ENCODE results near the gene SCFD2.
"Not testable (repeated sequence)": the region's sequence is repeated elsewhere in the genome, so short reads cannot be mapped to it uniquely, and the experiment has no call there.

Gene SCFD2

DNA sequence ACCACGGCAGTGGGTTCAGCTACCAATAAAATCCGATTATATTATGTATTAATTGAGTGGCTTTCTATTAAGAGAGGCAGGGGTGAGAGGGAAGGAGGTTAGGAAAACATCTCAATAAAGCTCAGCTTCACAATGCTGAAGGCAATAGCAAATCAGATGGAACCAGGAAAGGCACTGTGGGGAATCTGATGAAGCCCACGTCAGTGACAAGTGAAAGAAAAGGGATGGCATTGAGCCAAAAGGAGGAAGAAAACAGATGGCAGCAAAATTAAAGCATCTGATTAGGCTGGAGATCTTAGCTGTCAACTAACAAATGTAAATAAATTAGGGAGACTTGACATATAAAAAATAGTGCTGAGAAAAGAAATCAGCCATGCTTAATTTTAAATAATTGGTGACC lies 322.8 kb downstream of the SCFD2 start:
- no peak for DNase-seq

DNA sequence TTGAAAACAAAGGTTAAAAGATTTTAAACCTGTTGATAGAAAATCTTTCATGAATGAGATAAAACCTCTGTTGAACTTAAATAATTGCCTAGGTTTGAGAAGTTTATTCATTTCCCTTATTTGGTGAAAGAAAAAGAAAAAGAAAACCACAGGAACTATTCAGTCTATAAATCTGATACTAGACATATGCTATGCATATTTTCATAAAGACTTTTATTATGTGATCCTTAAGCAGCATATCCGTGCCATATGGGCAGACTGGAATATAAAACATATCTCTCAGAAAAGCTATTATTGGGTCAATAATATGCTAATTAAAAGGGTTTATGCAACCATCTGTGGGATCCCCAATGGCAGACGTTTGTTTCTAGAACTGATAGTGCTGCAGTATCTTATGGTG lies 325.0 kb downstream of the SCFD2 start:
- DNase-seq, result no peak

DNA sequence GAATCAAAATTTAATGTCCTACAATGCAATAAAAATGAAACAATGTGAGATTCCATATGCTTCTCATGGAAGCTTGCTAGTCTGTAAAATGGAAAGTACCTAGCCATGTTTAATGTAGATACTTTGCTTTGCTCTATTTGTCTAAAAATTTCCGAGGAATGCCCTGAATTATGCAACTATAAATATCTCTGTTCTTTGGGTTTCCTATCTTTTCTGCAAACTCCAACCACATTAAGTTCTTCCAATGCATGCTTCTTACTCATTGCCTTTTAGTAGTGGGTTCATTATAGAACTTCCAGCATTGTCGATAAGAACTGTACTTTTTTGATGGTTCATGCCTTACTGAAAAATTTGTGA lies 325.4 kb downstream of the SCFD2 start:
- DNase-seq, result peak; percentile 25 to 69 (median 54)

DNA sequence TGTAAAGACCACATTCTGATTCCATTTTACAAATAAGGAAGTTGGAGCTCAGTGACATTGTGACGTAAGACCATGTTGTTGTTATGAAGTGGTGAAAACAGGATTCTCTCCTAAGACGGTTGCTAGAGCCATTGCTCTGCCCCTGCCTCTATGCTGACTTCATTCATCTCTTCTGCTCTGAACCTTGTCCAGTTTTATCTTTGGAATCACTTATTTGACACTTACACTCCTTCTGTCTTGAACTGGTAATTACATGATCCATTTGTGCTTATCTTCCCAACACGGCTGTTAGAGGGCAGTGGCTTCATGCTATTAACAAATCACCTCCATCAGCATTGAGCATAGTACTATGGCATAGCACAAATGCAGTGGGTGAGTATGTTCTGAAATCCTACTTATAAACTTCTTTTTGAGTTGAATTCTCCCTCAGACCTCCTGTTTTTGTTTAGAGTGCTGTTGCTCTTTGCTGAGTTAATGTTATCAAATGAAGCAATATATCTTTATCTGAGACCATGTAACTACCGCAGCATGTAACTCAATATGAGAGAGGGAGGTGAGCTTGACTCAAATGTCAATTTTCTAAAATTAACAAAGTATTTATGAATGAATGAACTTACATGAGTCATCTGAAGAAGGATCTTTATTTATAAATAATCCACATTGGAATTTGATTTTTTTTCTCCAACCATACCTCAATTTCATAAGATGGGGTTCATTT lies 326.0 kb downstream of the SCFD2 start:
- DNase-seq, result peak; percentile 15 to 39 (median 36)

- no peak for DNase-seq
These were observed 328.0 kb downstream of the SCFD2 start for GRCh38 chr4:53037892-53038291.

DNA sequence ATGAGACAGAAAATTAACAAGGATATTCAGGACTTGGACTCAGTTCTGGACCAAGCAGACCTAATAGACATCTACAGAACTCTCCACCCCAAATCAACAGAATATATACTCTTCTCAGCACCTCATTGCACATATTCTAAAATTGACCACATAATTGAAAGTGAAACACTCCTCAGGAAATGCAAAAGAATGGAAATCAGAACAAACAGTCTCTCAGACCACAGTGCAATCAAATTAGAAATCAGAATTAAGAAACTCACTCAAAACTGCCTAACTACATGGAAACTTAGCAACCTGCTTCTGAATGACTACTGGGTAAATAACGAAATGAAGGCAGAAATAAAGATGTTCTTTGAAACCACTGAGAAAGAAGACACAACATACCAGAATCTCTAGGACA lies 333.0 kb downstream of the SCFD2 start:
- DNase-seq, result not testable (repeated sequence)

GRCh38 chr4:53026233-53026632 lies 339.6 kb downstream of the SCFD2 start:
- DNase-seq, result no peak

- DNase-seq, result no peak
These were observed 342.1 kb downstream of the SCFD2 start for GRCh38 chr4:53023677-53024299.

DNA sequence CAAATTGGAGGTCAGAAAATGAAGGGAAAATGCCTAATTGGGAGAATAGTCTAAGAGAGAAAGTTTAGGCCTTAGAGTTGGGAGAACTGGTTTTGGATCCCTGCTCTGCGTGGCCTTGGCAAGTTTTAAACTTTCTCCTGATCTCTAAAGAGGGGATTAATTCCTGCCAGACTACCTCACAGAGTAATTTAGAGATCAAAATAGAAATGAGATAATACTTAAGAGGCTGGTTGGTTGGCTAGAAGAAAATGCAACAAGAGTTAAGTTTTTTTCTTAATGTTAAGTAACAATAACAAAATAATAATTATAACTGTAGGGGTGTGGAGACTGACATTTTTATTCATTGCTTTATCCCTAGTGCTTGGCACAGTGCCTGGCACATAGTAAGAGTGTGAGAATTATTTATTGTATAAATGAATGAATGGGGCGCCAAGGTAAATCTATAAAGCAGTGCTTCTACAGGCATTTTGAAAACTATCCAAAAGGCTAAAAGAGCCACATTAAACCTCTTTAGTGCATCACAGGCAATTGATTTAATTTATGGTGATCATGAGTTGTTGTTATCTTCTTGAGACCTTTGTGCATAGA lies 343.3 kb downstream of the SCFD2 start:
- no peak for DNase-seq

- DNase-seq, result no peak
These were observed 343.9 kb downstream of the SCFD2 start for GRCh38 chr4:53021754-53022512.

GRCh38 chr4:53019485-53020382 lies 346.1 kb downstream of the SCFD2 start:
- no peak for DNase-seq

DNA sequence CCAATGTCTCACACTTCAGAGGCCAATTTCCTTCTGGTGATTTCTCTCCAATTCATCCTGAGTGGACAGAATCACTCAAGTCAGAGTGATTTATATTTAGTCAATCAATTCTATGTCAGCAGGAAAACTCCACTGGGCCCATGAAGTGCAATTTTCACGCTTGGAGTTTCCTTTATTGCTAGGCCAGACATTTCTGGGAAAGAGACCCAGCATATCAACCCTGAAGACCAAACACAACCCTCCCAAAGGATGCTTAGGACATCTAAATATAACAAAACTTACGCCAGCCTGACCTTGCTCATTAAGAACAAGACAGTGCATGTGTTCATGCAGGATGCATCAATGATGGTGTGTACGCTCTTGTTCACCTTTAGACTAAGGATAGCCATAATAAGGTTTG lies 347.4 kb downstream of the SCFD2 start:
- DNase-seq, result no peak

DNA sequence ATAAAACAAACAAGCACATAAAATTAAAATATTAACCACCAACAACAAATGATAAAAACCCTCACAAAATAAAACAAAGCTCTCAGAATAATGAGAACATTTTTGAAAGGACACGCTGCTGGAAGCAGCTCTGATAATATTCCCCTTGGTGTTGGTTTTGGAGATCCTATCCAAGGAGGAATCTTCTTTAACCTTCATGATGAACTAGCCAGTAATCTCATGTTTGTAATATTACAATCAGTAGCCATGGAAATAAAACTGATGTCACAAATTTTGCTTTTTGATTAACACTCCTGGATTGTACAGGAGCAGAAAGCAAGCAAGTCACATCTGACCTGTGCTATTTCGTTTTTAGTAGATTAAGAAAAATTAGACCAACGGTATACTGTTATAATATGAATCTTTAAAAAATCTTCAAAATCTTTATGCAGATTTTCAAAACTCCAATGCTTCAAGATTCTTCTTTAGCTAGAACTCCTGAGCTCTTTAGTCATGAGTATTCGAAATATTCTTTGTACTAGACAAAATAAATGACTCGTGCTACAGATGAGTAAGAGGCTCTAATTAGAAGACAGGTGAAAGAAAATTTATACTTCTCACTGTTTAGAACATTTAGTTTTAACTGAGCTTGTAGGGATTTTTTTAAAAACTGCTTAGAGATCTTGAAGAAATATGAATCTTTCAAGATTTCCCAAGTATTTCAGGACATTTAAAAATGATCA lies 349.6 kb downstream of the SCFD2 start:
- DNase-seq, result no peak

- DNase-seq, result peak; percentile 18 to 38 (median 23)
These were observed 350.2 kb downstream of the SCFD2 start for GRCh38 chr4:53015681-53016080.

GRCh38 chr4:53014881-53015280 lies 351.0 kb downstream of the SCFD2 start:
- no peak for DNase-seq

- no peak for DNase-seq
These were observed 351.7 kb downstream of the SCFD2 start for GRCh38 chr4:53013873-53014775.

- DNase-seq, result peak in 1 of 3 donors; percentile 5
These were observed 353.1 kb downstream of the SCFD2 start for GRCh38 chr4:53012738-53013137.

DNA sequence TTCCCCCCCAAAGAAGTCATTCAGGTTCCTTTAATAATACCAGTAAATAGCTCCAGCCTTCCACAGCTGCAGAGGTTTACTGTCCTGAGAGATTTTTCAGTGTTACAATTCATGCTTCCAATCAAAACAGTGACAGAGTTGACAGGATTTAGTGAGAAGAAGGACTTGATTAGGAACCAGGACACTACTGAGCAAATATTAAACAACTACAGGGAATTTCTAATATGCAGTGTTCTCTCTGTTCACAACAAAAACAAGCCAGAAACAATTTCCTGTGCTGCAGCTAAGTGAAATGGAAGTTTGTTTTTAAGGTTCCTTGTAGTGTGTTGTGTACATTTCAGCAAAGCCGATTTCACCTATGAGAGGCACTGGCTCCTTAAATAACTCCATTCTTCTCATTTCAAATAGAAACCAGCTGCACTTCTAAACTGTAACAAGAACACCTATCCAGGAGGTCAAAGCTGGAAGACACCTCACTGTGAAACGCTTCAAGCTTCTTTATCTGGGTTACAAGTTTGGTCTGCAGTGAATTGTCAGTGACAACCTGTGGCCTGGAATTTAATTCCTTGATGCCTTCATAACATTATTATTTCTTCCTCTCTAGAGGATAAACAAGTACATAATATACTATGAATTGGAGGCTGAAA lies 354.5 kb downstream of the SCFD2 start:
- no peak for DNase-seq

DNA sequence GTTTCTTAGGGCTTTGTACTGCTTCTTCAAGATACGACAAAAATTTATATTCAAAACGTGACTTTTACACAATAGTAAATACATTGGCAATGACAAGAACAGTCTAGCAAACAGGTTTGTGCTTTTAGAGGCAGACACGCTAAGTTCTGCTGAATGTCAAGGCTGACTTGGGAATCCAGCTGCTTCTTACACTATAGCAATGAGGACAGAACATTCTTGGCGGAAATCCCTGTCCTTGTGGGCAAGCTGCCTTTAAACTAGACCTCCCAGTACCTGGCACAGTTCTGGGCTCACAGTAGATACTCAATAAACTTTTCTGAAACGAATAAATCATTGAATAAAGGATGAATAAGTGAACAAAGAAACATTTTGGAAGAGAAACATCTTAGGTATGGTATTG lies 355.5 kb downstream of the SCFD2 start:
- DNase-seq, result no peak

DNA sequence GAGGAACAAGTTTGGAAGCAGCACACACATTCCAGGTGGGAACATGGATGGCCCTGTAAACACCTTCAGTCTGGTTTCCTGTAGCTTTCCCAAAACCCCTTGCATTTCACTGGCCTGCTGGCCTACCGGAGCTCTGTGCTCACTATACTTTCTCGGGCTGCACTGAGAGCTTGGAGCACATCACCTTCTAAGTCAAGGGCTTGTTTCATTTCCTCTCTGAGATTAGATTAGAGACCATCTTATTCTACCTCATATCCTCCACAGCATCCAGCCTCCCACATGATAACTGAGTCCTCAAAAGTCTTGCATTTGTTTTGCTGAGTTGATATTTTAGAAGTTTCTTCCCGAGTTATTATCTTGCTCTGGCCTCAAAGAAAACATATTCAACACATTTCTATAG lies 356.0 kb downstream of the SCFD2 start:
- no peak for DNase-seq

All from suppressor macrophage treated with lipopolysaccharide for 1 hour (primary cell).